ENCODE measurements around the gene ANKS1B. TPM values are rescaled to one million over a fixed set of nuclear protein-coding genes. Genes with fewer than 3 reads are reported as not detected.

Gene ANKS1B
- total RNA-seq, 1 experiment from 2014 or later = 2.4 TPM

DNA sequence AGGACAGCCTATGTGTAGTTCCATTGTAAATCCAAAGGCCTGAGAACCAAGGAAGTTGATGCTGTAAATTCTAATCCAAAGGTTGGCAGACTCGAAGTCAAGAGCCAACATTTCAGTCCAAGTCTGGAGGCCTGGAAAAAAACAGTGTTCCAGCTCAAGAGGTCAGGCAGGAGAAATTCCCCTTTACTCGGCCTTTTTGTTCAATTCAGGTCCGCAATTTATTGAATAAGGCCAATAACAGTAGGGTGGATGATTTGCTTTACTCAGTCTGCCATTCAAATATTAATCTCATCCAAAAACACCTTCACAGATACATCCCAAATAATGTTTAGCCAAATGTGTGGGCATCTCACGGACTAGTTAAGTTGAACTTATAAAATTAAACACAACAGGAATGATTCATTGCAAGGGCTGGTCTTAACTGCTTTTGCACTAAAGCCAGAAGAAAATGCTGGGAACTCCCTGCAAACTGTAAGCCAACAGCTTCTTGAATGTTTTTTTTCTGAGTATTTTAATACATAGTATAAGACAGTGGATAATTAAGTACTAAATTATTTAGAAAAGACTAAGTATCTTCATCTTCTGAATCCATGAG, 534.6 kb downstream of the ANKS1B start:
- Histone ChIP-seq H3K9me3 (replicated peaks) (no peaks in the 10 kb centered on the region), H3K27ac (no peak overlapping the region), H3K4me1 (no peaks in the 10 kb centered on the region), H3K27me3 (no peaks in the 10 kb centered on the region), H3K36me3 (no peaks in the 10 kb centered on the region), H3K4me3 (no peak overlapping the region)
- DNase-seq = no peak

GRCh38 chr12:99444859-99445316, 539.8 kb downstream of the ANKS1B start:
- Histone ChIP-seq H3K9me3 (replicated peaks) (no peaks in the 10 kb centered on the region), H3K4me1 (no peaks in the 10 kb centered on the region), H3K27ac (no peak overlapping the region), H3K36me3 (no peaks in the 10 kb centered on the region), H3K27me3 (no peaks in the 10 kb centered on the region), H3K4me3 (no peak overlapping the region)
- DNase-seq = no peak

- no peaks in the 10 kb centered on the region for H3K9me3 ChIP-seq (replicated peaks)
- DNase-seq = no peak
- no peak overlapping the region for H3K27ac ChIP-seq
- H3K4me3 ChIP-seq = no peak overlapping the region
- no peaks in the 10 kb centered on the region for H3K36me3 ChIP-seq
- no peaks in the 10 kb centered on the region for H3K4me1 ChIP-seq
- no peaks in the 10 kb centered on the region for H3K27me3 ChIP-seq
Observed at GRCh38 chr12:99442758-99443157, 542.0 kb downstream of the ANKS1B start.

GRCh38 chr12:99439399-99439798, 545.3 kb downstream of the ANKS1B start:
- no peaks in the 10 kb centered on the region for H3K36me3 ChIP-seq
- no peak overlapping the region for H3K4me3 ChIP-seq
- H3K27me3 ChIP-seq = no peaks in the 10 kb centered on the region
- no peaks in the 10 kb centered on the region for H3K9me3 ChIP-seq (replicated peaks)
- H3K27ac ChIP-seq = no peak overlapping the region
- DNase-seq = no peak
- H3K4me1 ChIP-seq = no peaks in the 10 kb centered on the region

DNA sequence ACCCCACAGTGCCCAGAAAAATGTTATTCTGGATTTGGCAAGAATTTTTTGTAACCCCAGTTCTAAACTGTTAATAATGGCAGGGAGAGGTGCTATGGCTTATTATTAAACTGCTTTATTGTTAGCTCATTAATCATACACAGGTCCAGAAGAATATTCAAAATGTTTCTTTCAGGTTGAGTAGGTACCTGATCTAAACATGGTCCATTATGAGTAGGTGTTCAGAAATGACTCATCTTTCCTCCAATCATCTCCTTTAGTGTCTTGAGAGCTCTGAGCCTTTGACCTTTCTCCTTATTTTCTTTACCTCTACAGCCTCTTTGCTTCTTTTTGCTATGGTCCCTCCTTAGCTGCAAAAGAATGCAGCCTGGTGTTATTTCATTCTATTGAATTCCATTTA, 548.2 kb downstream of the ANKS1B start:
- Histone ChIP-seq H3K4me1 (no peaks in the 10 kb centered on the region), H3K27me3 (no peaks in the 10 kb centered on the region), H3K4me3 (no peak overlapping the region), H3K36me3 (no peaks in the 10 kb centered on the region), H3K9me3 (replicated peaks) (no peaks in the 10 kb centered on the region), H3K27ac (no peak overlapping the region)
- no peak for DNase-seq

DNA sequence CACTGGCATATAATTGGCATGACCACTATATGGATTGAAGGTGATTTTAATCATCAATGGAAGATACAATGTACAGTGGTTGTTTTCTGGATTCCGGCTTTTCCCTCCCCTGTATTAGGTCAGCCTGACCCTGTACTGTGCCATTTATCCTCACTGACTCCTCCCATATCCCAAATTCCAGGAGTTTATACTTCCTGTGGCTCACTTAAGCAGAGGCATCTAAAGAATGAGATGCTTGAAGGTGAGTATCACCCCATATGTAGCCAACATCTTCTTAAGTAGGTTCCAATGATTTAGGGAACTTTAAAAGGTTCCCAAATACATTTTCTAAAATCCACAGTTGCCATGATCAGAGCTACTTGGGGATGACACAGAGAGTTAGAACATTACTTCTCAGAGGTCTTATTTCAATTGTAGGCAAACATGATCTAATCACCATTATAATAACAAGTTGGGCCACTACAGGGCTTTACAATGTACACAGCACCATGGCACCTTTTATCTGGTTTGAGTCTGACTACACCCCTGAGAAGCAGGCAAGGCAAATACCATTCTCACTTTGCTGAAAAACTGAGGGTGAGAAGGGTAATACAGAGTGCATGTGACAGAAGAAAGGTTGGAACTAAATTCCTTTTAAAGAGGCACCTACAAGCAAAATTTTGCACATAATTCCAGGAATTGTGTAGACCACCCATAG, 549.5 kb downstream of the ANKS1B start:
- Histone ChIP-seq H3K27me3 (no peaks in the 10 kb centered on the region), H3K4me1 (no peaks in the 10 kb centered on the region), H3K9me3 (replicated peaks) (no peaks in the 10 kb centered on the region), H3K4me3 (no peak overlapping the region), H3K27ac (no peak overlapping the region), H3K36me3 (no peaks in the 10 kb centered on the region)
- no peak for DNase-seq

GRCh38 chr12:99433155-99433554, 551.6 kb downstream of the ANKS1B start:
- no peak overlapping the region for H3K4me3 ChIP-seq
- no peak for DNase-seq
- no peak overlapping the region for H3K27ac ChIP-seq
- no peaks in the 10 kb centered on the region for H3K9me3 ChIP-seq (replicated peaks)
- H3K36me3 ChIP-seq = no peaks in the 10 kb centered on the region
- H3K4me1 ChIP-seq = no peaks in the 10 kb centered on the region
- H3K27me3 ChIP-seq = no peaks in the 10 kb centered on the region

GRCh38 chr12:99431203-99431602, 553.5 kb downstream of the ANKS1B start:
- no peak for DNase-seq
- Histone ChIP-seq H3K4me3 (no peak overlapping the region), H3K36me3 (no peaks in the 10 kb centered on the region), H3K27ac (no peak overlapping the region), H3K4me1 (no peaks in the 10 kb centered on the region), H3K9me3 (replicated peaks) (no peaks in the 10 kb centered on the region), H3K27me3 (no peaks in the 10 kb centered on the region)

DNA sequence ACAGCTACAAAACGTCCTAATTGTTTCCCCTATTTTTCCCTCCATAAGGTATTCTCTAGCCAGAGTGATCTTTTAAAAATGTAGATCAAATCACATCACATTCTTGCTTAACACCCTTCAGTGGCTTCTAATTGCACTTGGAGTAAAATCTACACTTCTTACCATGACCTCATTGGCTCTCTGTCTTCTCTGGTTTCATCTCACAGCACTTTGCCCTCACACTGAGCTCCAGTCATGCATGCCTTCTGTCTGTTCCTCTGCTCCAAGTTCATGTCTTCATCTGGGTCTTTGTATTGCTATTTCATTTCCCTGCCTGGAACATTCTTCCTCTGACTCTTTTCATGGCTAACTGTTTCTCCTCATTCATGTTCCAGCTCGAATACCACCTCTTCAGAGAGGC, 557.6 kb downstream of the ANKS1B start:
- no peaks in the 10 kb centered on the region for H3K27me3 ChIP-seq
- no peaks in the 10 kb centered on the region for H3K9me3 ChIP-seq (replicated peaks)
- H3K4me1 ChIP-seq = no peaks in the 10 kb centered on the region
- no peak overlapping the region for H3K4me3 ChIP-seq
- H3K27ac ChIP-seq = no peak overlapping the region
- DNase-seq = no peak
- H3K36me3 ChIP-seq = no peaks in the 10 kb centered on the region

DNA sequence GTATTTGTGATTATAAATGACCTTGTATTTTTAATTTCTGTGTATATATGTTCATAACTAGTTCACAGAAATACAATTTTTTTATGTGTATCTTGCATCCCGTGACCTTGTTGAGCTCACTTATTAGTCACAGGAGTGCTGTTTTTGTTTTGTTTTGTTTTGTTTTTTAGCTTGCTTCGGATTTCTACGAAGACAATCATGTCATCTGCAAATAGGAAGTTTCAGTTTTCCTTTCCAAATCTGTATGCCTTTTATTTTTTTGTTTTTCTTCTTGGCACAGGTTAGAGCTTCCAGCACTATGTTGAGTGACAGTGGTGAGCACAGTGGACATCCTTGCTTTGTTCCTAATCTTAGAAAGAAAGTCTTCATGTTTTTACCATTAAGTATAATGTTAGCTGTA, 566.4 kb downstream of the ANKS1B start:
- DNase-seq = no peak
- Histone ChIP-seq H3K27me3 (no peaks in the 10 kb centered on the region), H3K36me3 (no peaks in the 10 kb centered on the region), H3K4me3 (no peak overlapping the region), H3K4me1 (no peaks in the 10 kb centered on the region), H3K9me3 (replicated peaks) (no peaks in the 10 kb centered on the region), H3K27ac (no peak overlapping the region)

DNA sequence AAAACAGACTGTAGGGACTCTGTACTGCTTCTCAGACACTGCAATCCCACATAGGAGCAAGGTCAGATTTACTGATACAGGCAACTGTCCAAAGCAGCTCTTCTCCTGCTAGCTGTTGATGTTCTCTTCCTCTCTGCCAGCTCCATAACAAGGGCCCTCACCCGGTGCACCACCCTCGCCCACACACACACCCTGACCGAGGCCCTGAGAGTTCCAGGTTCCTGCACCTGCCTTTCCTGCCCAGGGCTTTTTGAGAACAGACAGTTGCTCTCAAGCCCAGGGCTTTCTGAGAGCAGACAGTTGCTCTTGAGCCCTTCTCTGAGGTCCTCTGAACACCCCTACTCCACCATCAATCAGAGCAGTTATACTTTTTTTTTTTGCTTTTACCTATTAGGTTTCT, 571.0 kb downstream of the ANKS1B start:
- H3K4me3 ChIP-seq = no peak overlapping the region
- no peaks in the 10 kb centered on the region for H3K36me3 ChIP-seq
- H3K4me1 ChIP-seq = no peaks in the 10 kb centered on the region
- no peaks in the 10 kb centered on the region for H3K9me3 ChIP-seq (replicated peaks)
- DNase-seq = no peak
- H3K27ac ChIP-seq = no peak overlapping the region
- no peaks in the 10 kb centered on the region for H3K27me3 ChIP-seq

DNA sequence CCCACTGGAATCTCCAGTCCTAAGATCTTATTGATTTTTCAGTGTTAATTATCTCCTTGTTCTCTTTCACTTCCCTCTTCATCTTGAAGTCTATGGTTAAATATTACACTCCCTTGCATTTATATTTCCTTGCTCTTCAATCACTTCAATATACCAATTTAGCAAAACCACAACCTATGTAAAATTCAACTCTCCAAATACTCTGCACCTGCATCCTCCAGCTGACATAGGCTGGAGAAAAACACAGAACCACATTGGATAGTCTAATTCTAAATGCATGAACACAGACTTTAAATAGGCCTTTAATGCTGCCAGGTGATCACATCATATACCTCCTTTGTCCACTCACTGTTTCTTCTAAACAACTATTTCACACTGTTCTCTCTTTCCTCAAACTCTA, 591.0 kb downstream of the ANKS1B start:
- H3K27me3 ChIP-seq = no peaks in the 10 kb centered on the region
- H3K27ac ChIP-seq = no peak overlapping the region
- H3K4me1 ChIP-seq = no peaks in the 10 kb centered on the region
- H3K4me3 ChIP-seq = no peak overlapping the region
- H3K36me3 ChIP-seq = no peaks in the 10 kb centered on the region
- H3K9me3 ChIP-seq (replicated peaks) = no peaks in the 10 kb centered on the region
- DNase-seq = no peak

DNA sequence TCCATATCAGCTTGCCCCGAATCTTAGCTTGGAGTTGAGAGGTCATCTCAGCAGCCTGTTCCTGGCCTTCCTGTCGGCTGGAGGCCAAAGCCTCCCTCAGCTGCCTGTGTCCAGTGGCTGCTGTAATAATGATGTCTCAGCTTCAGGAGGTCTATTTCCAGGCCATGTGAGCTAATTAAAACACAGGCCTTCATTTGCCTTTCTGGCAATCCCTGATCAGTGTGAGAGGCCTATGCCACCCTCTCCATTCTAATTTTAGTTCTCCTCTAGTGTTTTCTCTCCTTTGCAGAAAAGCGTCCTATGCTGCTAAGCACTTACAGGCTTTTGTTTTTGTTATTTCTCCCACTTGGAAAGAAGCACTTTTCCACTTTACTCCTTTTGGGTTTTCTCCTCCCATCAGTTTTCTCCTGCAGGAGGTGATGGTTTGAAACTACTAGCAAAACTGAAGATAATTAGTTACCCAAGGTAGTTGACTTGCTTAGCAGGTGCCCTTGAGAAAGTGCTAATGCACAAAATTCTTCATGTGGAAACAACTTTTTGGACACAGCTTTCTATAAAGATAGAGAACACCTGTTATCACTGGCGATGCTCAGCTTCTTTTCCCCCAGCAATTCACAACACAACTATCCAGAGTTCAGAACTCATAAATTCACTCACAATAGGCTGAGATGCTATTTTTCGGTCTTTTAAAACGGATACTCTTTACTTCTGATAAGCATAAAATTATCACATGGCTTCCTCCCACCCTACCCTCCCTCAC, 592.5 kb downstream of the ANKS1B start:
- no peaks in the 10 kb centered on the region for H3K36me3 ChIP-seq
- H3K27ac ChIP-seq = no peak overlapping the region
- no peak for DNase-seq
- H3K27me3 ChIP-seq = no peaks in the 10 kb centered on the region
- H3K9me3 ChIP-seq (replicated peaks) = no peaks in the 10 kb centered on the region
- no peaks in the 10 kb centered on the region for H3K4me1 ChIP-seq
- no peak overlapping the region for H3K4me3 ChIP-seq

DNA sequence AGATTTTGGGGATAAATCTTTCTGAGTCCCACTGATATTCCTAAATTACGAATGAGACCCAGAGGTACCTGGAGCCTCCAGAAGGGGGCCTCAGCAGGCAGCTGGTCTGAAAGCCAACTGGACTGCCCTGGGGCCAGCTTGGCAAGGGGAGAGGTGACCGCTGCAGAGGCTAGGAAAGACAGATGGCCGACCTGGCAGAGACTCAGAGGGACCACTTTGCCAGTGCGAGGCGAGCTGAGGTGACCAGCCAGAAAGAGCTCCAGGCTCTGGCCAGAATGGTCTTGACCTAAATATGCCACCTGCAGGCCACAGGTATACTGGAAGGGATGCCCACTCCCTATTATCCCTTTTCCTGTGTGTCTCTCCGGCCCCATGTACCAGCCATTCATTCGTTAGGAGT, 594.0 kb downstream of the ANKS1B start:
- Histone ChIP-seq H3K27me3 (no peaks in the 10 kb centered on the region), H3K27ac (no peak overlapping the region)

DNA sequence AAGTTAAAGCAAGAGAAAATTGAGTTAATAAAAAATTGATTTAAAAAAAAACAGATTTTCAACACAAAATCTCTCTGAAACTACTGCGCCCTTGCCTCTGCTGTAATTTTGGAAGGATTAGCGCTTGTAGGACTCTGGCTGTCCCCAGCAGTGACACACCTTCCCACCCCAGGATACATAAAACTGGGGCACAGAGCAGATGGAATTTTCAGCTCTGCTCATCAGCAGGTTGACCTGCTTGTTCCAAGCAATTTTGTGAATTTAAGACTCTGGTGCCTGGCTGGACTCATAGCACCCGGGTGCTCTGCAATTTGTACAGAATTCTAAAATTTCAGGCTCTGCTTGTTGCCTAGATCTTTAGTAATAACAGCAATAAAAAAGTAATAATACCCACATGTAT, 595.0 kb downstream of the ANKS1B start:
- H3K9me3 ChIP-seq (replicated peaks) = no peaks in the 10 kb centered on the region
- no peaks in the 10 kb centered on the region for H3K36me3 ChIP-seq
- H3K27me3 ChIP-seq = no peaks in the 10 kb centered on the region
- no peaks in the 10 kb centered on the region for H3K4me1 ChIP-seq
- no peak overlapping the region for H3K27ac ChIP-seq
- no peak overlapping the region for H3K4me3 ChIP-seq
- no peak for DNase-seq

More for the DNA sequence above, 594.0 kb downstream of the ANKS1B start:
- H3K4me1 ChIP-seq = no peaks in the 10 kb centered on the region
- peak; percentile 28 to 44 for DNase-seq
- H3K9me3 ChIP-seq (replicated peaks) = no peaks in the 10 kb centered on the region
- H3K36me3 ChIP-seq = no peaks in the 10 kb centered on the region
- no peak overlapping the region for H3K4me3 ChIP-seq

Measured in SJCRH30 (cell line).